Gastrocnemius medialis (tissue), 4 donors: ENCODE data around the gene ROR2. TPM values are rescaled to one million over a fixed set of nuclear protein-coding genes. Genes with fewer than 3 reads are reported as not detected.

Source experiments
- ATAC-seq, 2 donors: fragments of 150-250 bp; one replicate each; pipeline ENCODE4 v1.9.1; 2016
- DNase-seq, 2 donors: peaks; one replicate each; pipeline ENCODE4 v3.0.0-alpha.2; 2019
- H3K27ac ChIP-seq, 4 donors: fragments of 200-600 bp; sonication (generic); 1 replicate in 1 of 4; 2 replicates in 3 of 4; pipeline ENCODE4 v1.5.1; 2016 to 2018; ENCODE audit warnings: mild to moderate bottlenecking in 2 of 4, moderate library complexity in 1 of 4
- H3K27me3 ChIP-seq, 3 donors: fragments of 200-600 bp; sonication (generic) in 2 of 3; 1 replicate in 1 of 3; 2 replicates in 2 of 3; pipeline versions ENCODE4 v1.5.1 to v1.6.0; 2016 to 2019; ENCODE audit warnings: mild to moderate bottlenecking in 1 of 3, moderate library complexity in 1 of 3
- H3K36me3 ChIP-seq, 2 donors: fragments of 200-600 bp; sonication (generic) in 1 of 2; one replicate each; pipeline ENCODE4 v1.5.1; 2017 to 2018
- H3K4me1 ChIP-seq, 2 donors: fragments of 200-600 bp; sonication (generic) in 1 of 2; one replicate each; pipeline ENCODE4 v1.5.1; 2016 to 2017; ENCODE audit warnings: mild to moderate bottlenecking in 2 of 2
- H3K4me3 ChIP-seq, 4 donors: fragments of 200-600 bp; sonication (generic) in 3 of 4; 1 replicate in 1 of 4; 2 replicates in 3 of 4; pipeline ENCODE4 v1.5.1; 2016 to 2019; ENCODE audit warnings: mild to moderate bottlenecking in 2 of 4
- H3K9me3 ChIP-seq, 3 donors: fragments of 200-600 bp; sonication (generic) in 2 of 3; 1 replicate in 1 of 3; 2 replicates in 2 of 3; pipeline ENCODE4 v1.5.1; 2016 to 2019
- POLR2A ChIP-seq, 2 donors: fragments of 450-650 bp; IDR thresholded peaks; one replicate each; pipeline ENCODE4 v1.6.1; 2017; ENCODE audit warnings: antibody characterized with exemption in 2 of 2, mild to moderate bottlenecking in 2 of 2, moderate library complexity in 2 of 2
- in situ Hi-C, 4 donors: fragments of 200-750 bp; cut with MboI; loops; one replicate each; pipeline versions ENCODE4 v1.15.0 to v1.8.0; 2017; ENCODE audit warnings: low sequenced_read_pairs in 4 of 4
- intact Hi-C: fragments of 100-400 bp; cut with DNase I; formaldehyde crosslinking; loops from one replicate; pipeline ENCODE4 v1.15.1; 2023; ENCODE audit warnings: low total_unique reads
- total RNA-seq, 4 donors: library from RNA; depleted of rRNA; stranded (reverse); fragments of >200 nt; gene quantifications; one replicate each; pipeline versions ENCODE4 v1.1.0 to v1.2.3, GENCODE V29; 2016
- TF ChIP-seq, protein P1 (sequence below), 5 experiments: fragments of 450-650 bp in 3 of 5; fragments of 200-600 bp in 2 of 5; sonication (generic) in 2 of 5; IDR thresholded peaks in 4 of 5; conservative IDR thresholded peaks in 1 of 5; 1 replicate in 4 of 5; 2 replicates in 1 of 5; pipeline ENCODE4 v1.5.1; 2016 to 2019; ENCODE audit warnings: antibody characterized with exemption in 5 of 5, mild to moderate bottlenecking in 3 of 5, moderate library complexity in 3 of 5

ROR2 gene
- total RNA-seq, 4 donors from 2014 or later, result 0.15 to 1.2 (median 0.61) TPM

DNA sequence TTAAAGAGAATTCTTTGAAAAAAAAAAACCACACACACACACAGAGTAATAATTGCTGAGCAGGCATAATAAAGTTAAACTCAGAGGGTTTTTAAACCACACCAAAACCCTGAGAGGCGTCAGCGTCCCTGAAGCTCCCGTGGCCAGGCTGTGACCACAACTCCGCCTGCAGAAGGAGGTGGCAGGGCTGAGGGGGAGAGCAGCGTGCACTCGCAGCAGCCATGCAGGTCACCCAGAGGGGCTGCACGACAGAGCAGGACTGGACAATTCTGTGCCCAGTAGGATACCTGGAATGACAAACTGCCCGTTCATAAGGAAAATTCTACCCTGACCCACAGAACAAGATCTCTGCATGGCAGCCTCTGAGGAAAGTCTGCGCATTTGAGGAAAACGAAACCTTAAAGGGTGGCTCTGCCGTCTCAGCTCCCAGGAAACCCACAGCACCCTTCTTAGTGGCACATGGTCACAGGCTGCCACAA is 44.0 kb downstream of the ROR2 start:
- intact Hi-C loops (no loop called here), in situ Hi-C loops (no loop called here)
- DNase-seq, result no peak
- no peak overlapping the region for H3K27ac ChIP-seq
- no peaks in the 10 kb centered on the region for H3K36me3 ChIP-seq
- TF ChIP-seq, protein P1, sequence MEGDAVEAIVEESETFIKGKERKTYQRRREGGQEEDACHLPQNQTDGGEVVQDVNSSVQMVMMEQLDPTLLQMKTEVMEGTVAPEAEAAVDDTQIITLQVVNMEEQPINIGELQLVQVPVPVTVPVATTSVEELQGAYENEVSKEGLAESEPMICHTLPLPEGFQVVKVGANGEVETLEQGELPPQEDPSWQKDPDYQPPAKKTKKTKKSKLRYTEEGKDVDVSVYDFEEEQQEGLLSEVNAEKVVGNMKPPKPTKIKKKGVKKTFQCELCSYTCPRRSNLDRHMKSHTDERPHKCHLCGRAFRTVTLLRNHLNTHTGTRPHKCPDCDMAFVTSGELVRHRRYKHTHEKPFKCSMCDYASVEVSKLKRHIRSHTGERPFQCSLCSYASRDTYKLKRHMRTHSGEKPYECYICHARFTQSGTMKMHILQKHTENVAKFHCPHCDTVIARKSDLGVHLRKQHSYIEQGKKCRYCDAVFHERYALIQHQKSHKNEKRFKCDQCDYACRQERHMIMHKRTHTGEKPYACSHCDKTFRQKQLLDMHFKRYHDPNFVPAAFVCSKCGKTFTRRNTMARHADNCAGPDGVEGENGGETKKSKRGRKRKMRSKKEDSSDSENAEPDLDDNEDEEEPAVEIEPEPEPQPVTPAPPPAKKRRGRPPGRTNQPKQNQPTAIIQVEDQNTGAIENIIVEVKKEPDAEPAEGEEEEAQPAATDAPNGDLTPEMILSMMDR (IDR thresholded peaks at IDR 0.05 in 4 of 5, conservative IDR thresholded peaks at IDR 0.05 in 1 of 5), result no peak
- TF ChIP-seq POLR2A (IDR thresholded peaks at IDR 0.05), result no peak
- H3K4me1 ChIP-seq, result no peaks in the 10 kb centered on the region
- no peak for ATAC-seq
- H3K27me3 ChIP-seq, result no peaks in the 10 kb centered on the region
- no peaks in the 10 kb centered on the region for H3K9me3 ChIP-seq
- peak overlapping the region in 3 of 4 donors; percentile 15 to 40 (median 22) for H3K4me3 ChIP-seq

GRCh38 chr9:91905237-91905650 is 44.8 kb downstream of the ROR2 start:
- Histone ChIP-seq H3K27me3 (no peaks in the 10 kb centered on the region), H3K4me1 (no peaks in the 10 kb centered on the region), H3K9me3 (no peaks in the 10 kb centered on the region), H3K4me3 (no peak overlapping the region), H3K27ac (no peak overlapping the region), H3K36me3 (no peaks in the 10 kb centered on the region)
- DNase-seq (no peak), ATAC-seq (no peak)
- intact Hi-C loops, result no loop called here
- TF ChIP-seq, protein P1 (IDR thresholded peaks at IDR 0.05 in 4 of 5, conservative IDR thresholded peaks at IDR 0.05 in 1 of 5), result no peak
- TF ChIP-seq POLR2A (IDR thresholded peaks at IDR 0.05), result no peak
- in situ Hi-C loops, result no loop called here

GRCh38 chr9:91904588-91905236 is 45.3 kb downstream of the ROR2 start:
- DNase-seq, result no peak

GRCh38 chr9:91903126-91903911 is 46.7 kb downstream of the ROR2 start:
- Histone ChIP-seq H3K36me3 (no peaks in the 10 kb centered on the region), H3K4me3 (no peak overlapping the region), H3K9me3 (no peaks in the 10 kb centered on the region), H3K27me3 (peaks cover 0 to 6% (median 4%) of the 10 kb centered on the region in 3 donors), H3K27ac (no peak overlapping the region), H3K4me1 (no peaks in the 10 kb centered on the region)
- no peak for ATAC-seq
- intact Hi-C loops (no loop called here), in situ Hi-C loops (no loop called here)
- DNase-seq, result no peak
- TF ChIP-seq POLR2A (IDR thresholded peaks at IDR 0.05), result no peak
- TF ChIP-seq, protein P1 (IDR thresholded peaks at IDR 0.05 in 4 of 5, conservative IDR thresholded peaks at IDR 0.05 in 1 of 5), result no peak

More at GRCh38 chr9:91904588-91905236, 45.3 kb downstream of the ROR2 start:
- H3K27ac ChIP-seq, result no peak overlapping the region
- no peaks in the 10 kb centered on the region for H3K4me1 ChIP-seq
- H3K36me3 ChIP-seq, result no peaks in the 10 kb centered on the region
- no peak for ATAC-seq
- no peak overlapping the region for H3K4me3 ChIP-seq
- no peak for TF ChIP-seq POLR2A (IDR thresholded peaks at IDR 0.05)
- TF ChIP-seq, protein P1 (IDR thresholded peaks at IDR 0.05 in 4 of 5, conservative IDR thresholded peaks at IDR 0.05 in 1 of 5), result no peak
- in situ Hi-C loops, result no loop called here
- intact Hi-C loops, result no loop called here
- H3K9me3 ChIP-seq, result no peaks in the 10 kb centered on the region
- no peaks in the 10 kb centered on the region for H3K27me3 ChIP-seq
